Stimulated activated CD4-positive, alpha-beta T cell treated with anti-CD3 and anti-CD28 coated beads, Interleukin-1b, Interleukin-23, amount 100 ng/mL, for 4 hours (primary cell): ENCODE measurements around the gene DNAJC5G.
"Not testable (repeated sequence)": the region's sequence is repeated elsewhere in the genome, so short reads cannot be mapped to it uniquely, and the experiment has no call there.

Source experiments
- DNase-seq, 2 donors: peaks; one replicate each; pipeline ENCODE4 v3.0.0-alpha.2; 2020; ENCODE audit warnings: low read depth in 2 of 2

DNAJC5G gene

DNA sequence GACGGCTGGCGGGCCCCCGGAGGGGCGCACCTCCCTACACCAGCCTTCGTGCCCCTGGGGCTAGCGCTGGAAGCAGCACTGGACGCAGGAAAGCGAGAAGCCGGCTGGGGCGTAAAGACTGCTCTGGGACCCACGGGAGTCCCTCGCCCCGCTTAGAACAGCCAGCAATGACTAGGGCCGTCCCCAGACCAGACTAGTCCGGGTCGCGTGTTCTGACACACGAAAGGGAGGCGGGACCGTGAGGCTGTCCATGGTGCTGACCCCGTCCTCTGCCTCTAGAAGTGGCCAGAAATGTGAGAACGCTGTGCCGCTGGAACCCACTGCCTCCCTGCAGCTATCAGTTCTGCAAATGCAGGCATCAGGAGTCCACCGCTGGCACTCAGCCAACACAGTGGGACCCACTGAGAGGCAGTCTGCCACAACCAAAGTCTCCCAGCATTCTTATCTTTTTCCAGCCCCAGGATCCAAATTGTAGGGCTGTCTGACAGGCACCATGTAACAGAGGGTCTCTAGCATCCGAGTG lies 33.2 kb downstream of the DNAJC5G start, which contains the start of gene UCN:
Gene UCN, minus strand, starts transcription at position 87 of the 523 bp plus-strand sequence. CDS start 550 bp downstream, outside the sequence.
- DNase-seq, result no peak

DNA sequence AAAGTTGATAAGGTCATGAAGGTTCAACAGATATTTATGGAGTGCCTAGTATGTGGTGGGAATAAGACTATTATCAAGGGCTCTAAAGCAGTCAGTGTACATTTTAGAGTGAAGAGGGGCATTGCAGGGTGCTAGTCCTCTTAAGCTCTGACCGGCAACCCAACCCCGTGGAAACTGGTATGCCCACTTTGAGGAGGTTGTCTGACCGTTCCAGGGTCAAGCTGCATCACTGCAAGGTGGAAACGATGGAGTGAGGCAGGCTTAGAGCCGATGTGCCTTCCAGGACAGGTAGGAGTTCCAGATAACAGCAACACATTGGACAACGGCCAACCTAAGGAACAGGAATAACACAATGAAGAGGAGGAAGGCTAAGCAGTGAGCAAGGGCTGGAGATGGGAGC lies 34.4 kb downstream of the DNAJC5G start:
- DNase-seq, result no peak

DNA sequence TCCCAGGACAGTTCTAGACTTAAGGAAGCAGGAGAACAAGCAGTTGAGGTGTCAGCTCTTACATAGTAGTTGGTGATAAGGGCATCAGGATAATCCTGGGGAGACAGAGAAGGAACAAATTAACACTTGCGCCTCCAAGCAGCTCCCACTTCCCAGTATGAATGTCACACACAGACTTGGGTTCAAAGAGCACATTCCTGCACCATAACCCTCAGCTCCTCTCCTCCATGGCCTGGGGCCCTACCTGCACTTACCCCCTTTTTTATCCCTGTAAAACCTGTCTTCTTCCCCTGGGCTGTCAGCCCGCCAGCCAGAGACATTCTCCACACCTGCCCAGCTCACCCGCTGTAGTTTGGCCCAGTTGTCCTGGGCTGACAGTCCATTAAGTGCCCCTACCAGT lies 36.9 kb downstream of the DNAJC5G start:
- no peak for DNase-seq

DNA sequence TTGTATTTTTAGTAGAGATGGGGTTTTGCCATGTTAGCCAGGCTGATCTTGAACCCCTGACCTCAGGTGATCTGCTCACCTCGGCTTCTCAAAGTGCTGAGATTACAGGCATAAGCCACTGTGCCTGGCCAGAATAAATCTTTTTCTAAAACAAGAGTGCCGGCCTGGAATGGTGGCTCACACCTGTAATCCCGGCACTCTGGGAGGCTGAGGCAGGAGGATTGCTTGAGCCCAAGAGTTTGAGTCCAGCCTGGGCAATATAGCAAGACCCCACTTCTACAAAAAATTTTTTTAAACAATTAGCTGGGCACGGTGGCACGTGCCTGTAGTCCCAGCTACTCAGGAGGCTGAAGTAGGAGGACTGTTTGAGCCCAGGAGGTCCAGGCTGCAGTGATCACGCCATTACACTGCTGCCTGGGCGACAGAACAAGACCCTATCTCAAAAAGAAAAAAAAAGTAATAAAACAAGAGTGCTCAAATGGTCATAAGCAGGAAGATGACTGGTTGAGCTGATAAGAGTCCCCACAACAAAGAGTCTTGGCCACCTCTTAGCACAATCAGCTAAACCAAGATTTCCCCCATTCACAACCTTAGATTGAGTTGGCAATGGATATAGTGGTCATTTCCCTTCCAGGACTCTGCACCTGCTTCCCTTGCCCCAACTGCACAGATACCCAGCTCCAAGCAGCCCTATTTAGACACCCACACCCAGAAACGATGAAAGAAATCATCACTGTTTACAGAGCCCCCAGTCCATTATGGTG lies 38.8 kb downstream of the DNAJC5G start:
- no peak for DNase-seq

DNA sequence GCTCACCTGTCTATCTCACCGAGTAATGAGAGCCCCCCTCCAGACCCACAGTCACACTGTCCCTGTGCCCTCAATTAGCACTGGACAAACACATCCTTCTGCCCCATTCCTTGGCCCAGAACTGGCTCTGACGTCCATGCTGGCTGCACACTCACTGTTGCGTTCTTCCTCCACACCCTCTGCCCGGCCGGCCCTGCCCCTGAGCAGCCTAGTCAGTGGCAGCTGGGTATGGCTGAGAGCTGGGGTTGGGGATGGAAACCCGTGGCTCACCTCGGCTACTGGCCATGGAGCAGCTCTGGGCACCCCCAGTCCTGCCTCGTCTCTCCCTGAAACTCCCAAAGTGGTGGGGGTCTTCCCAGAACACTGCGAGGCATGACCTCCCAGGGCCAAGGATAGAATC lies 39.5 kb downstream of the DNAJC5G start:
- DNase-seq, result no peak

DNA sequence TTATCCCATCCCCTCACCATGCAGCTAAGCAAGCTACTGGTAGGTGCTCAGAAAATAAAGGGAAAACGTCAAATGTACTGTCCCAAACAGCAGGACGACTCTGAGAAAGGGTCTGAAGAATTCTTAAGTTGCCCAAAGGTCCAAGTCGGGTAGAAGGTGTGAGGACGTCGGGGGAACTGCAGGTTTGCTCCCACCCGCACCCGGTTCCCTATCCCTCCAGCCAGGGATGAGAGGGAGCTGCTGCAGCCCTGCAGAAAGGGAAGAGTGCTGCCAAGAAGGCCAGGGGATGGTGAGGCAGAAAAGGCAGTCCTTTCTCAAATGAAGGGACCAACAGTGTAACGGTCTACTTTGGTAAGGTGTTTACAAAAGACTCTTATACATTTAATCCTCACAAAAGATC lies 39.9 kb downstream of the DNAJC5G start:
- no peak for DNase-seq

DNA sequence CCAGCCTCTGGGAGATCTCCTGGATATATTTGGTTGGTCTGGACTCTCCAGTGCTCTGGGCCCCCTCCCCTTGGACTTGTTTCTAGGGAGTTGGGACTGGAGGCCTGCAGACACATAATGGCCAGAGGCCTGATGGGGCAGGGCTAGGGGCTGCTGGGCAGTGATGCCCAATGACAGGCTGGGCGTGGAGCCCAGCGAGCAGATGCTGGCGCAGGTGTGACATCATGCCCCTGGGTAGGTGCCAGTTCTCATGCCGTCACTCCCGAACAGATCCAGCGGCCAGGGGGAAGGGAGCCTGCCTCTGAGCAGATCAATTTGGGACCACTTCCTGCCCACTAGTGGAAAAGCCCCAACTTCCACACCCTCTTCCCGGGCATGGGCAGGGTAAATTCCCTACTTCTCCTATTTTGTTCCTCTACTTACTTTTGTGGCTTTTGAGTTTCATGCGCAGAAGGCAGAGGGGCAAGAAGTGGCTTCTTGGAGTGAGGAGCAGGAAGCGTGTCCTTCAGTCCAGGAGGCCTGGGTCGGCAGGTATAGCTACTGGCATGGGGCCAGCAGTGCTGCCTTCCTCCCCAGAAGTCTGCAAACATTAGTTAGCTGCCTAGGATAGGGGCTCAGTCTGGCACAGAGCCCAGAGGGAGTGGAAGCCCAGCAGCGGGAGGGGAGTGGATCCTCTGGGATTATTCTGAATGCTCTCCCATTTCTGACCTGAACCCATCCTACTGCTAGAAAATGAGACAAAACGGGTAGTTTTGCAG lies 41.6 kb downstream of the DNAJC5G start:
- no peak for DNase-seq

DNA sequence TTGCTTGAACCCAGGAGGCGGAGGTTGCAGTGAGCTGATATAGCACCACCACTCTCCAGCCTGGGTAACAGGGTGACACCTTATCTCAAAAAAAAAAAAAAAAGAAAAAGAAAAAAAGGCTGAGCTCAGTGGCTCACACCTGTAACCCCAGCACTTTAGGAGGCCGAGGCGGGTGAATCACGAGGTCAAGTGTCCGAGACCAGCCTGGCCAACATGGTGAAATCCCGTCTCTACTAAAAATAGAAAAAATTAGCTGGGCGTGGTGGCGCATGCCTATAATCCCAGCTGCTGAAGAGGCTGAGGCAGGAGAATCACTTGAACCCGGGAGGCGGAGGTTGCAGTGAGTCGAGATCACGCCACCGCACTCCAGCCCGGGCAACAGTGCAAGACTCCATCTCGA lies 44.6 kb downstream of the DNAJC5G start:
- DNase-seq, result not testable (repeated sequence)

DNA sequence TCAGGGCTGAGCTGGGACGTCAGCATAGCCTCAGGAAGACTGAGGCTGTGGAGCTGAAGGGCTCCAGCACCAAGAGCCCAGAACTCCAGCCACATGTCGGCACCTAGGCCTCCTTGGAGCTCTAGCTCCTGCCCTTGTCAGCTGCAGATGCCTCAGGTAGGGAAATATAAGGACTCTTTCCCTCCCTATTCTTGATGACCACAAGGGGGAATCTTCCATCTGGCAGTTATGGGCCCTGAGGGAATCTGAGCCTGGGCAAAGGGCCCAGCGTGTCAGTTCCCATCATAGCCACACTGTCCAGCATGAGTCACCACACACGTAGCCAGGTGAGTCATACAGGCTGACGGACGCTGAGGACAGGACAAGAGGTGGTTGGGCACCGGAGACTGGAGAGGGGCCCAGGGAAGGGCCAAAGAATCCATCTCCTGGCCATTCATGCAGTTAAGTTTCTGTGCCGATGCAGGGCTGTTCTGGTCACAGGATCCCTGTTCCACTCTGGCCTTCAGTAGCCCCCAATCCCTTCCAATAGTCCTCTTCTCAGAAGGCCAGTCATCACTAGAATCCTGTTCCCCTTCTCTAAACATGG lies 45.8 kb downstream of the DNAJC5G start:
- DNase-seq, result no peak

DNA sequence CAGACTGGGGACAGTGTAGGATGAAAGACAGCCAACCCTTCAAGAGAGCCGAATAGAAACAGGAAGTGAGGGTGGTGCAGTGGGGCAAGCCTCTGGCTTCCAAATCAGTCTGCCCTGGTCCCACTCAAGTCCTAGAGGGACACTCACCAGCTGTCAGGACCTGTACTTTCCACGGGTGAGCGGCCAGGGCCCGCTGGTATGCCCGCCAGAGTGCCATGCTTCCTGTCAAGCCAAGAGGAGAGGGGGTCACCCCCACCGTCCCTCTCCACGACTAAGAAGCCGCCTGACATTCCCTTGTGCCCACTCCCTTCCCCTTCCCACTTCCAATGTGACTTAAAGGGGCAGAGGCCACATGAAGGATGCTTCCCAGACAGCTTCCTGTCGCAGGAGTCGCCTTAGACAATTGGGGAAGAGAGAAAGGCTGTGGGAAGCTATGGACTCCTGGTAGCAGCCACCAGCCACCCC lies 47.1 kb downstream of the DNAJC5G start:
- no peak for DNase-seq

DNA sequence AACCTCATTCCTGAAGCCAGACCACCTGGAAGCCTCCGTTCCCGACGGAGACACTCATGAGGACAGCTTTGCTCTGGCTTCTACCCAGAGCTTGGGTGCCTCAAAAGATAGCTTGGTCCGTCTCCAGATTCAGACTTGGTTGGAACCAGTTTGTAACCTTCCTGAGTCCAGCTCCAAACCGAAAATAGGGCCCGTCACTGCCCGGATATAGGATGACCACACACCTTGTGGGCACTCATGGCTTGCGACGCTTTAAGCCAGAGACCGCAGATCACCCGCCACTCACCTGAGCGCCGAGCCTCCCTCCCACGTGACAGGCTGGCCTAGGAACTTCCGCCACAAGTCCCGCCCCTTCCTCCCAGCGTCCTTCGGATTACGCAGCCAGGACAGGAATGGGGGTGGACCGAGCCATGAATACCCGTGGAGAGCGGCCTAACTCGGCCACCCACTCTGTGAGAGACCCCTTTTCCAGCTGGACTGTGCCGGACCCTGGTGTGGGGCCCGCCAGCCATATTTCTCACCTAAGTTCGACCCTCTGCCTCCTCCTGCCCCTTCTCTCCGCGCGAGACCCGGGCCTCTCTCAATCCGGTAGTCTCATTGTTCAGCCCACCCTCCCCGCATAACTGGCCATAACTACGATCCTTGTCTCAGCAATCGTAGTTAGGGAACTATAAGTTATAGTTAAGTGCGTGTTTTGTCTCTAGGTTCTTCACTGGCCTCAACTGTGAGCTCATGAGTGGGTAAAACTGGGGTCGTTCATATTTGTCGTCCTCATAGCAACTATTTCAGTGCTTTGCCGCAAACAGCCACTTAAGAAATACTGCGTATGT lies 47.7 kb downstream of the DNAJC5G start, which contains the start of gene MPV17:
Gene MPV17, minus strand, starts transcription at position 332 of the 830 bp plus-strand sequence. CDS start 580 bp downstream, outside the sequence.
- peak; percentile 73 to 82 for DNase-seq

DNA sequence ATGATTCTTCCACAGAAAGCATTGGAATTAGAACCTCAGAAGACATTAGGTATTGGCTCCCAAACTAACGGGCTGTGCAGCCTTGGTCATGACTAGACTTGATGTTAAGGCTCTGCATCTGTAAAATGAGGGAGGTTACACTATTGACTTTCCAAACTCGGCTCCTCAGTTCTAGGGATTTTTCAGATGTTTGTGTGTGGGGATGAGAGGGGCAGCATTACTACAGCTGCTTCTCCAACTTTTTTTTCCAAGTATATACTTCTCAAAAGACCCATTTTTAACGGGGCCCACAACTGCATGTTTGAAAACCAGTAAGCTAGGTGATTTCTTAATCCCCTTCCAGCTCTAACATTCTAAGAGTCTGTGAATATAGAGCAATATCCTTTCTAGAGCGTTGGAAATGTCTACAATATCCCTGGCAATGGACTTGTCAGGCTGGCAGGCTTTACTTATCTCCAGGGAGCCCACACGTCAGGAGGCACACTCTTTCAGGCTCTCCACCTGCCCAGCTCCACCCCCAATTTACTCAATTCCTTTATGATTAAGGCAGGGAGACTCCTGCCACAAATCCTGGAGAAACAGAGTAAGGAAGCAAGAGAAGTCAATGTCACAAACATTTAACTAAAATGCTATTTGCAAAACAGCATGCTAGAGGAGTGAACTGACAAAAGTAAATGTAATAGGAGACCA lies 48.5 kb downstream of the DNAJC5G start:
- DNase-seq, result no peak

DNA sequence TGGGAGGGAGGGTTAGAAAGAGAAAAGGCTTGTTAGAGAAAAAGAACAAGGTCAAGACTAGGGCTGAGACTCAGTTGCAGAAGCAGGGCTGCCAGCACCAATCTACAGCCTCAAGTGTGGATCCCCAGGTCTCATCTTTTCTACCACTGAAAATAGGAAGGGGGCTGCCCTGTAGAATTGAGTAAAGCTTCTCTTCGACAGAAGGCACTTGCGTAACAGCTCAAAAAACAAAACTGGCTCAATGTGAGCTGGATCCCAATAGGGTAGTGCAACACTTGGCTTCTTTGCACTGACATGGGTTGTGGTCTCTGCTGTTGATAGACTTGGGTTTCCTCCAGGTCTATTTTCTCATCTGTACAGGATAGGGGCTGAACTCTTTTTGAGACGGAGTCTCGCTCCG lies 49.5 kb downstream of the DNAJC5G start:
- no peak for DNase-seq
